Hematopoietic multipotent progenitor cell treated with erythropoietin and hydrocortisone succinate and interleukin-3 and kit ligand, for 17 days (in vitro differentiated cells): ENCODE data around the gene MKRN2.

Experiments used
- DNase-seq: peaks from one replicate; pipeline ENCODE4 v3.0.0-alpha.2; 2015; ENCODE audit warnings: low spot score

The MKRN2 gene

GRCh38 chr3:12553921-12554391 is 2.9 kb upstream of the MKRN2 start:
- DNase-seq = peak; percentile 43

GRCh38 chr3:12556314-12556689 is 585 bp upstream of the MKRN2 start:
- DNase-seq = no peak

GRCh38 chr3:12557473-12558100 is 700 bp downstream of the MKRN2 start:
- no peak for DNase-seq

GRCh38 chr3:12558706-12559105 is 1.8 kb downstream of the MKRN2 start:
- no peak for DNase-seq

DNA sequence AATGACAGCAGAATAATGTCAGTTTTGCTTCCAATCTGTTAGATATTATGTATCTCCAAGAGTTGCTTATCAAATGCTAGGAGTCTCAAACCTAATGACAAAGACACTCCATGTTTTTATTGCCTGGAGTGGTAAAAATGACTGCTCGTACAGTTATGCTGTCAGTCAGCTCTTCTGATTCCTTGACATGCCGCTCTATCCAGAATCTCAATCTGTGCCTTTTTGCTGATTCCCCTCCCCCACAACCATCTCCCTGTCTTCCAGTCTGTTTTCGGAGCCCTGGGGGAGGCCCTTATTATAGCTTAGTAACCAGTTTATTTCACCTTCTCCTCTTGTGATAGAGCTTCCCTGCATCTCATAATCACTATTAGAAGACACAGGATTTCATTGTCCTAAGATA is 2.6 kb downstream of the MKRN2 start:
- no peak for DNase-seq

DNA sequence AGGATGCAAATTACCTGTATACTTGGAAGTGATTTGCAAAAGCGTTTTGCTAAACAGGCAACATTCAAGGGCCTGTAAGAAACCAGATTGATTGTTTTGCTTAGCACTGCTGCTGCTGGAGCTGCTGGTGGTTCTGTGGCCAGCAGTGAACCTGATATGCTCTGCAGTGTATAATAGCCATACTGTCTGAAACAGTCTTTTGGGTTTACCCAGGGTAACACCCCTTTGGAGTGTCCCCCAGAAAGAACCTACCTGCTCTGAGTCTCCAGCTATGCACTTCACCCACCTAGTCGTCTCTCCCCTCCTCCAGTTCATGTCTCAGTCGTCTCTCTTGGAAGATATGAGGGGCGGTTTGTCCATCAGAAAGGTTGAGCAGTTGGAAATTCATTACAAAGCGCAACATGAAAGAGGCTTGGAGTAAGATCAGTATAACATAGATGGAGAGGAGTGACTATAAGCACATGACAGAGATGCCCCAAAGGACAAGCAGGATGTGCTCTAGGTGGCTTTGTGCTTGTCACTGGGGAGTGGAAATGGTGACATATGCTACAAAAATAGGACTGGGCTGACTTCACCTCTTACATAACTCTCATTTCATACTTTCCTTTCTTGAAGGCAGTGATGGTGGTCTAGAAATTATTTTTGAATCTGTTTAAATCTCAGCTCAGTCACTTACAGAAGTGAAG is 3.8 kb downstream of the MKRN2 start:
- DNase-seq = no peak

DNA sequence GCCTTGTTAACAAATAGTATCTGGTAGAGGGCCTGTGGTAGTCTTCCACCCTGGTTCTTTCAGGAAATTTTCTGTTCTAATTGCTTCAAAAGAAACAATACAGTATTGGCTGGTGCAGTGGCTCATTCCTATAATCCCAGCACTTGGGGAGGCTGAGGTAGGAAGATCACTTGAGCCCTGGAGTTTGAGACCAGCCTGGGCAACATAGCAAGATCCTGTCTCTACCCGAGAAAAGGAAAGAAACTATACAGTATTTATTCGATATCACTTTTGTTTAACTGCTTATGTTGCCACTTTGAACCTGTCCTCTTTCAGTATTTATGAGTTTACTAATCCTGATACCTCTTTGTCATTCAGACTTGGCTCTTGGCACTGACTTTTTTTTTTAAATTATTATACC is 4.5 kb downstream of the MKRN2 start:
- DNase-seq = no peak

GRCh38 chr3:12562451-12562850 is 5.6 kb downstream of the MKRN2 start:
- DNase-seq = no peak

- no peak for DNase-seq
Observed at GRCh38 chr3:12566976-12567375, 10.1 kb downstream of the MKRN2 start.

- DNase-seq = no peak
Observed at GRCh38 chr3:12568747-12569146, 11.9 kb downstream of the MKRN2 start.

DNA sequence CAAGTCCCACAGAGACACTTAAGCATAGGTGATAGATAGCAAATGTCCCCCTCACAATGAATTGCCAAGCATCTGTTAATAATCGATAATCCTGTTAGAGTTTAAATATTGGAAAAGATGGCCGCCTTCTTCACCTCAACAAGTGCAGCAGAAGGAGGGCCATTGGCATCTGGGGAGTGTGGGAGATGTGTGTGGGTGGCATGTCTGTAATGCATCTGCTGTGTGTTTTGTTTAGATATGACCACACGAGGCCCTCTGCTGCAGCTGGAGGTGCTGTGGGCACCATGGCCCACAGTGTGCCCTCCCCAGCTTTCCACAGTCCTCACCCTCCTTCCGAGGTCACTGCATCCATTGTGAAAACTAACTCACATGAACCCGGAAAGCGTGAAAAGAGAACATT is 12.9 kb downstream of the MKRN2 start:
- no peak for DNase-seq

- DNase-seq = no peak
Observed at GRCh38 chr3:12571986-12572385, 15.1 kb downstream of the MKRN2 start.

- DNase-seq = no peak
Observed at GRCh38 chr3:12574131-12574530, 17.2 kb downstream of the MKRN2 start.

DNA sequence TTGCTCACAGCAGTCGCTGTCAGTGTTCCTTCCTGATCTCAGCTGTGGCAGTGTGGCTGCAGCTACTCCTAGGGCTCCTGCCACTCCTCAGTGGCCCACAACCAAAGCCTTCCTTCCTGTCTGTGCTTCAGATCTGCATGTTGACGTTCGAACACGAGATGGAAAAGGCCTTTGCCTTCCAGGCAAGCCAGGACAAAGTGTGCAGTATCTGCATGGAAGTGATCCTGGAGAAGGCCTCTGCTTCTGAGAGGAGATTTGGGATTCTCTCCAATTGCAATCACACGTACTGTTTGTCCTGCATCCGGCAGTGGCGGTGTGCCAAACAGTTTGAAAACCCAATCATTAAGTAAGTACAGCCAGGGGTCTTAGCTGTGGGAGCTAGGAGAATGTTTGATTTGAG is 17.8 kb downstream of the MKRN2 start:
- no peak for DNase-seq

DNA sequence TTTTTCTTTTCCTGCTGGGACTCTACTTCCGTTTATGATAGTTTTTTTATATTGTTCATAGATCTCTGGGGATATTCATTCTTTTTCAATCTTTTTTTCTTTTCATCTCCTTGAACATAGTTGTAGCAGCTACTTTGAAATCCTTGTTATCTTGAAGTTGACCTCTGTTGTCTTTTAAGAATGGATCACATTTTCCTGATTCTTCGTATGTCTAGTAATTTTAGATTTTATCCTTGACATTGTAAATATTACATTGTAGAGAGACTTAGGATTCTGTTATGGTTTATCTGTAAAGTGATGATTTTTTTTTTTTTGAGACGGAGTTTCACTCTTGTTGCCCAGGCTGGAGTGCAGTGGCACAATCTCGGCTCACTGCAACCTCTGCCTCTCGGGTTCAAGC is 20.5 kb downstream of the MKRN2 start:
- no peak for DNase-seq

DNA sequence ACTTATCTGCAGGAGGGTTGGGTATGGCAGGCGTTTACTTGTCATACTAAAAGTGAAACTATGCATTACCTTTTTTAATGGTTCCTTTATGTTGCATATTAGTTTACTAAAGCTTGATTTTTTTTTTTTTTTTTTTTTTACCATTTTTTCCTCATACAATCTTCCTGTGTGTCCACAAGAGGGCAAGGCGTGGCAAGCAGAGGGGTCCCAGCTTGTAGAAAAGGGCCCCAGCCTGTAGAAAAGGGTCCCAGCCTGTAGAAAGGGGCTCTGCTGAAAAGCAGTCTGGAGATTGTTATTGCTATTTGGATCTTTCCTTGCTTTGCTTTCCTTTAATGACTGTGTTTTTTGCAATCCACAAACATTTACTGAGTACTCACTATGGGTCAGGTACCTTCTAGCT is 21.9 kb downstream of the MKRN2 start:
- no peak for DNase-seq

DNA sequence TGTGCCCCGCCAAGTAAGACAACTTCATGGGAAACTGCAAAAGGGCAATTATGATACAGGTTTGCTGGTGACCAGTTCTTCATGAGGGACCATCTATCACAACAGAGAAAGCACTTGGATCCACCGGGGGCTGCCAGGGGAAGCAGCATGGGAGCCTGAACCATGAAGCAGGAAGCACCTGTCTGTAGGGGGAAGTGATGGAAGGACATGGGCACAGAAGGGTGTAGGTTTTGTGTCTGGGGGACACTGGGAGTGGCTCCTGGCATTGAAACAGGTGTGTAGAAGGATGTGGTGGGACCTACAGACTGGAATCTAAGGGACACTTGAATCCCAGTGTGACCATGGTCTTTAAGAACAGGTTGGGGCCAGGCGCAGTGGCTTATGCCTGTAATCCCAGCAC is 22.6 kb downstream of the MKRN2 start:
- no peak for DNase-seq

DNA sequence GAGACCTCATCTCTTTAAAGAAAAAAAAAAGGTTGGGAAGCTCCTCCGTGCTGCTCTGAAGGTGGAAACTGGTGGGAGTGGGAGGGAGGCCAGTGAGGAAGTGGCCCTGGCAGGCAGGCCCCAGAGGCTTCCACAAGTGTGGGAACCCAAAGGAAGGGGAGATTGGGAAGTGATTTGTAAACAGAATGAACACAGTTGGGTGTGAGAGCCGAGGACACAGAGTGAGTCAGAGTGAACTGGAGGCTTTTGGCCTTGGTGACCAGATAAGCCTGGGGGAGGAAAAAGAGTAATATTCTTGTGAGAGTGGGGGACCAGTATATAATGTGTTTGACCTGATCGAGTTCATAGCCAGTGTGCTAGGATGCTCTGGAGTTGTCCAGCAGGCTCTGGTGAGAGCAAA is 23.0 kb downstream of the MKRN2 start:
- DNase-seq = no peak

DNA sequence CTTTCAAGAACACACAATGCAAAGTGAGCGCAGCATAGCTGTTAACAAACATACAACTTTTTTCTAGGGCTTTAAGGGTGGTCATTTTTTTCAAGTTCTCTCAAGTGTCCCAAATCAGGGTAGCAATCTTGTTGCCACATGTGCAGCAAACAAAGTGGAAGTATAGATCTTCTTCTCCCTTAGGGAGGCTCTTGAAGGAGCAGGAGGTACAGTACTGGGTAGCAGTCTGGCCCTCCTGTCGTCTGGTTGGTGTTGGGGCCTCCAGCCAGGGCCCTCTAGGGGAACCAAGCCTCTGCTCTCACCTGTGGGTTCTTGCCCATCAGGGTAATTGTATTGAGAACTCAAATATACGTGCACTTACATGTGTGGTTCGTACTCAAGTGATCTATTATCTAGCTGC is 25.8 kb downstream of the MKRN2 start:
- no peak for DNase-seq

DNA sequence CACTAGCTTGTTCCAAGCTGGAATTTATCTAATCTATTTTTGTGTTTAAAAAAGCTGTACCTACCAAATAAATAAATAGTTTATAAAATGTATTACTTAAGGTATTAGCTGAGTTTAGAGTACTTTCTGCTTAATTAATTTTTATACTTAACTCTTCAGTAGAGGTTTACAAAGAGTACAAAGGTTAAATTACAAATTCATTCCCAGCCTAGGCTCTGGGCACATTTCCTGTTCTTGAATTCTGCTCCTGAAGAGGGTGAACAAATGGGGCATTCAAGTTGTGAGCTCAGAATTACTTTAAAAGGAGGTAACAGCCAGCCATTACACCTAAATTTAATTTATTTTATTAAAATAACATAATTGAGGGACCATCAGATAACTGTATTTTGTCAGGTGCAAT is 26.4 kb downstream of the MKRN2 start:
- no peak for DNase-seq

- DNase-seq = no peak
Observed at GRCh38 chr3:12584083-12584482, 27.2 kb downstream of the MKRN2 start.

DNA sequence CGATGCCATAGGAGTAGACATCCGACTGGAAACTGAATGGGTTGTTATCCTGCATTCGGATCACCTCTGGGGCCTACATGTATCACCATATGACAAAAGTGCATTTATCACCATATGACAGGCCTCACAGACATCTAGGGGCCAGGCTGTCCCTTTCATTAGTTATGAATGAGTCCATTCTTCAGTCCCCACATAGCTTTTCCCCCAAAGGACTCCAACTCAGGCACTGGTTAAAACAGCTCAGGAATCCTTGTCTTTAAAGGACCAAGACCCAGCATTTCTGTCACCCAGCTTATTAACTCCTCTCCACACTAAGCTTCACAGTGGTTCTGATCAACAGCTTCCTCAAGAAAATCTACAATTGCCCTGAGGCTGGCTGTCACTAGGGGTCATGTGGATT is 28.3 kb downstream of the MKRN2 start:
- DNase-seq = no peak

- no peak for DNase-seq
Observed at GRCh38 chr3:12585970-12586369, 29.1 kb downstream of the MKRN2 start.

- no peak for DNase-seq
Observed at GRCh38 chr3:12586403-12586802, 29.5 kb downstream of the MKRN2 start.
